Measurements from ENCODE around the gene CACNB1. TPM values are rescaled to one million over a fixed set of nuclear protein-coding genes. Genes with fewer than 3 reads are reported as not detected.

Gene CACNB1
- total and polyA plus RNA-seq, 2 of the 13 experiments (the other 11 are each of a cell fraction or from before 2014, with no cell fraction given), result 0.75 to 1.5 TPM

GRCh38 chr17:39143552-39144093 is 53.8 kb downstream of the CACNB1 start (continued):
- no peak for TF ChIP-seq HNF4A (CRISPR knock-in tag; IDR thresholded peaks at IDR 0.05)

GRCh38 chr17:39141915-39142664 is 55.4 kb downstream of the CACNB1 start:
- no peak overlapping the region for H3K4me3 ChIP-seq (replicated peaks in 1 of 3; ENCODE audit: insufficient read depth in 1 of 3, low read depth in 2 of 3, low read length in 3 of 3)
- no peak overlapping the region for H3K27ac ChIP-seq (ENCODE audit: extremely low read length, insufficient read depth, low read length)
- BruUV-seq (replicated peaks), result no TSS peak
- no peaks in the 10 kb centered on the region for H3K4me1 ChIP-seq (ENCODE audit: insufficient read depth, low read length)
- ATAC-seq, result no peak
- no peaks in the 10 kb centered on the region for H3K9me3 ChIP-seq (ENCODE audit: low read length)
- no peak overlapping the region for H2AFZ ChIP-seq (ENCODE audit: low read length)
- 62% methylated on average over 11 of the region's 11 CpGs for WGBS (ENCODE audit: low lambda C conversion rate)
- in situ Hi-C loops (cut with HindIII; ENCODE audit: extremely low pct_ligation_motif_present, low pct_unique_long_range_greater_than_20kb), result no loop called here
- CTCF ChIA-PET (ENCODE audit: low intra/inter-chr PET ratio, low total read pairs), result no interaction called here
- H3K9ac ChIP-seq (ENCODE audit: insufficient read depth, low read depth, low read length), result no peak overlapping the region
- TF ChIP-seq ZNF275 (CRISPR knock-in tag; IDR thresholded peaks at IDR 0.05; ENCODE audit: borderline replicate concordance) (no peak), CEBPB (IDR thresholded peaks at IDR 0.05; ENCODE audit: borderline replicate concordance, low read depth, low read length) (peak; percentile 82; the same call in 1 of the 2 replicates)
- no peak overlapping the region for H3K4me2 ChIP-seq (ENCODE audit: low read depth, low read length)
- H3K27me3 ChIP-seq (ENCODE audit: control insufficient read depth in 1 of 2, insufficient read depth in 2 of 2, low read length in 2 of 2), result peaks cover 5 to 46% of the 10 kb centered on the region in 2 experiments; a peak in 4 of 5 replicates
- POLR2A ChIA-PET, result no interaction called here
- no peak for DNase-seq (ENCODE audit: low spot score)
- no peaks in the 10 kb centered on the region for H4K20me1 ChIP-seq (ENCODE audit: insufficient read depth, low read length)
- FAIRE-seq, result no peak
- intact Hi-C loops (cut with micrococcal nuclease; ENCODE audit: unreplicated experiment), result no loop called here
- H3K79me2 ChIP-seq (ENCODE audit: insufficient read depth, low read length), result no peaks in the 10 kb centered on the region
- H3K36me3 ChIP-seq (replicated peaks in 1 of 2; ENCODE audit: control insufficient read depth in 1 of 2, insufficient read depth in 2 of 2, low read length in 2 of 2), result no peaks in the 10 kb centered on the region

DNA sequence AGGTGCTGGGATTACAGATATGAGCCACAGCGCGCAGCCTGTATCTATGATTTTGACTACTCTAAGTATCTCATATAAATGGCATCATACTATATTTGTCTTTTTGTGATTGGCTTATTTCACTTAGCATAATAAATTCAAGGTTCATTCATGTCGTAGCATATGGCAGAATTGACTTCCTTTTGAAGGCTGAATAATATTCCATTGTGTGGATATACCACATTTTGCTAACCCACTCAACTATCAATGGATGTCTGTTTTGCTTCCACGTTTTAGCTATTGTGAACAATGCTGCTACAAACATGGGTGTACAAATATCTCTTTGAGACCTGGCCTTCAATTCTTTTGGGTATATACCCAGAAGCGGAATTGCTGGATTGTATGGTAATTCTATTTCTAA is 56.2 kb downstream of the CACNB1 start:
- no peaks in the 10 kb centered on the region for H3K4me1 ChIP-seq (ENCODE audit: insufficient read depth, low read length)
- H3K9me3 ChIP-seq (ENCODE audit: low read length), result no peaks in the 10 kb centered on the region
- H3K27ac ChIP-seq (ENCODE audit: extremely low read length, insufficient read depth, low read length), result no peak overlapping the region
- intact Hi-C loops (cut with micrococcal nuclease; ENCODE audit: unreplicated experiment), result no loop called here
- 57% methylated on average over 5 of the region's 5 CpGs for WGBS (ENCODE audit: low lambda C conversion rate)
- no peak overlapping the region for H3K4me2 ChIP-seq (ENCODE audit: low read depth, low read length)
- DNase-seq (ENCODE audit: low spot score) (no peak), ATAC-seq (no peak), FAIRE-seq (no peak)
- no peak overlapping the region for H3K9ac ChIP-seq (ENCODE audit: insufficient read depth, low read depth, low read length)
- CTCF ChIA-PET (ENCODE audit: low intra/inter-chr PET ratio, low total read pairs), result no interaction called here
- H3K27me3 ChIP-seq (ENCODE audit: control insufficient read depth in 1 of 2, insufficient read depth in 2 of 2, low read length in 2 of 2), result peaks cover 5 to 53% of the 10 kb centered on the region in 2 experiments; a peak in 4 of 5 replicates
- in situ Hi-C loops (cut with HindIII; ENCODE audit: extremely low pct_ligation_motif_present, low pct_unique_long_range_greater_than_20kb), result no loop called here
- no peak overlapping the region for H3K4me3 ChIP-seq (replicated peaks in 1 of 3; ENCODE audit: insufficient read depth in 1 of 3, low read depth in 2 of 3, low read length in 3 of 3)
- H3K36me3 ChIP-seq (replicated peaks in 1 of 2; ENCODE audit: control insufficient read depth in 1 of 2, insufficient read depth in 2 of 2, low read length in 2 of 2), result no peaks in the 10 kb centered on the region
- no peak overlapping the region for H2AFZ ChIP-seq (ENCODE audit: low read length)
- POLR2A ChIA-PET, result no interaction called here
- TF ChIP-seq DBP (CRISPR knock-in tag; IDR thresholded peaks at IDR 0.05; ENCODE audit: not compliant biosample characterization), result no peak
- no peak for TF ChIP-seq ISL2 (CRISPR knock-in tag; IDR thresholded peaks at IDR 0.05)
- TF ChIP-seq ZFP82 (CRISPR knock-in tag; IDR thresholded peaks at IDR 0.05; ENCODE audit: borderline replicate concordance), result no peak
- no peaks in the 10 kb centered on the region for H4K20me1 ChIP-seq (ENCODE audit: insufficient read depth, low read length)
- no TSS peak for BruUV-seq (replicated peaks)
- no peaks in the 10 kb centered on the region for H3K79me2 ChIP-seq (ENCODE audit: insufficient read depth, low read length)
